Measurements from ENCODE around the gene DIPK1A.

DNA sequence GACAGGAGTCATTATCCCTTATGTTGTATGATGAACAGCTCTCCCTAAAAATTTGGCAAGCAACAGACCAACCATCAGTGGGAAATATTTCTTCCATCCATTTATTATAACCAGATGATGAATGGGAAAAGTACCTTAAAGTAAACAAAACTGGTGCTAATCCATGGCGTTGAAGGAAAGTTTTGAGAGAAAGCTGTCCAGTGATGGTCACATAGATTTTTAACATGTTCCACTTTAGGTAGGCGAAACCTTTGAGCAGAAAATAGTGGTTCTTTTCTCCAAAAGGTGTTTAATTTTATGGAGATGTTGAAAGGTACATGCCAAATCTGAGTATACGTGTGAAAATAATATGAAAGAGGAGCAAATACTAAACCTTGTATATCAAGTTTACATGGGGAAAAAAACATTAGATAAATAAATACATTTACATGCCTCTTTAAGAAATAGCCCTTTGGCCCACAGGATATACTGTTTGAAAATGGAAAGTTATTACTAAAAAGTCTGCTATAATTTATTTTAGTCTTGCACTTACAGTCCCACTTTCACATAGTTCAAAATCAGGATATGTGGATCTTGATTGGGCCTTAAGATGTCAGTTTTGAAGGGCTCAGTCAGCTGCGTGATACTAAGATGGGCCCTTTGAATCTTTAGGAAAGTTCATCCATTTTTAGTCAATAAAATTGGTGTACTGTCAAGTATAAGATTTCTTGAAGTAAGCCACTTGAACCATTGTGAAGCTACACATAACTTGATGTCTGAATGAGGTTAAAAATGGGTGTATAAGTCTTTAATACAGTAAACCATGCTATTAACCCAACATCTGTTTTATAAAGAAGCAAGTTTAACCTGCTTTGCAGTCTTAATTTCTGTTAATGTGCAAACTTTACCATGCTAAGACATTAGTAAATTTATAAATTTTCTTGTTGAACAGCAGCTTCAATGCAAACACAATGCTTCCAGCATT lies 118.9 kb downstream of the DIPK1A start:
- TF ChIP-seq, protein P1, sequence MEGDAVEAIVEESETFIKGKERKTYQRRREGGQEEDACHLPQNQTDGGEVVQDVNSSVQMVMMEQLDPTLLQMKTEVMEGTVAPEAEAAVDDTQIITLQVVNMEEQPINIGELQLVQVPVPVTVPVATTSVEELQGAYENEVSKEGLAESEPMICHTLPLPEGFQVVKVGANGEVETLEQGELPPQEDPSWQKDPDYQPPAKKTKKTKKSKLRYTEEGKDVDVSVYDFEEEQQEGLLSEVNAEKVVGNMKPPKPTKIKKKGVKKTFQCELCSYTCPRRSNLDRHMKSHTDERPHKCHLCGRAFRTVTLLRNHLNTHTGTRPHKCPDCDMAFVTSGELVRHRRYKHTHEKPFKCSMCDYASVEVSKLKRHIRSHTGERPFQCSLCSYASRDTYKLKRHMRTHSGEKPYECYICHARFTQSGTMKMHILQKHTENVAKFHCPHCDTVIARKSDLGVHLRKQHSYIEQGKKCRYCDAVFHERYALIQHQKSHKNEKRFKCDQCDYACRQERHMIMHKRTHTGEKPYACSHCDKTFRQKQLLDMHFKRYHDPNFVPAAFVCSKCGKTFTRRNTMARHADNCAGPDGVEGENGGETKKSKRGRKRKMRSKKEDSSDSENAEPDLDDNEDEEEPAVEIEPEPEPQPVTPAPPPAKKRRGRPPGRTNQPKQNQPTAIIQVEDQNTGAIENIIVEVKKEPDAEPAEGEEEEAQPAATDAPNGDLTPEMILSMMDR (conservative IDR thresholded peaks at IDR 0.05) = no peak
- TF ChIP-seq EZH2 (IDR thresholded peaks at IDR 0.05; ENCODE audit: low read depth) = no peak

All from PC-9 (cell line).